ENCODE results near the gene ZBTB20.

DNA sequence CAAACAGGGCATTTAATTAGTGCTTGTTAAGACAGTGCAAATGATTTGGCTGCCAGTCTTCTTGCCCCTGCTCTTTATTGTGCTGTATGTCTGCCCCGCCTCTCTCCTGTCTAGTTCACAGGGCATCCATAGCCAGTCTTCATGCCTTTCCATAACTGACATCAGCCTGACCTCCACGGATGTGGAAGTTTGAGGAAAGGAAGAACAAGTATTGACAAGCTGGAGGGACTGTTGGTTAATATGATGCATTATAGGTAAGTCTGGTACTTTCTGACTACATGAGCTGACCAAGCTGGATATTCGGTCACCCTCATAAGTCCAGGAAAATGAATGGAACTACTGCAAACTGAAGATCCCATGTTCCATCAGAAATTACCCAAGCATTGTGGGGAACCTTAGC, 527.3 kb downstream of the ZBTB20 start:
- TF ChIP-seq, protein P1, sequence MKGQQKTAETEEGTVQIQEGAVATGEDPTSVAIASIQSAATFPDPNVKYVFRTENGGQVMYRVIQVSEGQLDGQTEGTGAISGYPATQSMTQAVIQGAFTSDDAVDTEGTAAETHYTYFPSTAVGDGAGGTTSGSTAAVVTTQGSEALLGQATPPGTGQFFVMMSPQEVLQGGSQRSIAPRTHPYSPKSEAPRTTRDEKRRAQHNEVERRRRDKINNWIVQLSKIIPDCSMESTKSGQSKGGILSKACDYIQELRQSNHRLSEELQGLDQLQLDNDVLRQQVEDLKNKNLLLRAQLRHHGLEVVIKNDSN (IDR thresholded peaks at IDR 0.05; ENCODE audit: borderline replicate concordance, extremely low read length, insufficient read depth, low read depth, low read length) = no peak
- TF ChIP-seq EZH2 (IDR thresholded peaks at IDR 0.05; ENCODE audit: borderline replicate concordance, control insufficient read depth, low read depth, low read length) = no peak
- TF ChIP-seq NFIC (IDR thresholded peaks at IDR 0.05; ENCODE audit: low read depth, low read length) = no peak
